ENCODE results near the gene JUNB.

JUNB gene

GRCh38 chr19:12791345-12792050 is at the start of gene JUNB:
Gene JUNB (plus strand): TSS chr19:12791486. CDS start chr19:12791772, 286 bp downstream.
- no peak for DNase-seq

DNA sequence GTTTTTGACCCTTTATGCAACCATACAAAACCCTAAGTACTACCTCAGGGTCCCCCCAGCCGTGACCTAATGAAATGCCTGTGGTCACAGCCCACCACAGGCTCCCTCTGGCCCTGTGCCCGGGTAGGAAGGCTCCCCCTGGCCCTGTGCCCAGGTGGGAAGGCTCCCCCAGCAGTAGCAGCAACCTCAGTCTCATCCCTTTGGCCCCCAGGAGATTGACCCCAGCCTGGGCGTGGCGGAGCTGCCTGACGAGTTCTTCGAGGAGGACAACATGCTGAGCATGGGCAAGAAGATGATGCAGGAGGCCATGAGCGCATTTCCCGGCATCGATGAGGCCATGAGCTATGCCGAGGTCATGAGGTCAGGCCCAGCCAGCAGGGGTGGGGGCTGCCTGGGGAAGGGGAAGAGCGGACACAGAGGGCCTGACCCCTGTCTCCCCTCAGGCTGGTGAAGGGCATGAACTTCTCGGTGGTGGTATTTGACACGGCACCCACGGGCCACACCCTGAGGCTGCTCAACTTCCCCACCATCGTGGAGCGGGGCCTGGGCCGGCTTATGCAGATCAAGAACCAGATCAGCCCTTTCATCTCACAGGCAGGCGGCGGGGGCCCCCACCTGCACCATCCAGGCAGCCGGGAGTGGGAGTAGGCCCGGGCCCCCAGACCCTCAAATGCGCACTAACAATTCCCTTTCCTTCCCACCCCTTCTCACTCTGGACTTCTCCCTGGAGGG is 46.0 kb upstream of the JUNB start:
- no peak for DNase-seq

DNA sequence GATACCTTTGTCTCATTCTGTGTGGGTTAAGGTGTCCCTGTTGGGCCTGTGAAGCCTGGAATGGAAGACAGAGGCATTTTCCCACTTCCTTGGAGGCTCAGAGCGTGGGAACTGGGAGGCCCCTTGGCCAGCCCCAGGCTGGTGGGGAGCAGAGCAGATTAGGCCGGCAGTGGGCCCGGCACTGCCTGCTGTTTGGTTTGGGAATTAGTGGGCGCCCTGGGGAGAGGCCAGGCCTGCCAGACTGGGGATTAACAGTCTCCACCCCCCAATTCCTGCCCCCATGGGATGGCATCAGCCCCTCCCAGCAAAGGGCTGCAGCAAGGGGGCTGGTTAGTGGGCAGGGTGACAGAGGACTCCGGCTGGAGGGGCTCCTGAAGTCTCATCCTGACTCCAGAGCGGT is 42.8 kb upstream of the JUNB start:
- DNase-seq: no peak

GRCh38 chr19:12749938-12750521 is 41.3 kb upstream of the JUNB start:
- no peak for DNase-seq

DNA sequence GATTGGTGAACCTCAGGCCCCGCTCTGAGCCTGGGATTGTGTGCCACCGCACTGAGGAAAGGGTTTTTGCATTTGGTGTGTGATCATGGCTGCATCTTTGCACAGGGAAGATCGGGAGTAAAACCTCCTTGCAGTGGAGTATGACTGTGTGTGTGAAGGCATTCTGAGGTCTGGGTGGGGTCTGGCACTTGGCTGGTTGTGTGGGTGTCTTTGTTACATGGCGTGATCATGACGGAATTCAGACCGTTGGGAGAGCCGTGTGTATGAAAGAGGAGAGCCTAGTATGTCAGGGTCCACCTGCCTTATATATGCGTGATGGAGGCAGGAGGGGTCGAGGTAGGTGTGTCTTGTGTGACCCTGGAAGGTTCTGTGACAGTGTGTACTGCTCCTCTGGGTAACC is 40.4 kb upstream of the JUNB start:
- DNase-seq: no peak

DNA sequence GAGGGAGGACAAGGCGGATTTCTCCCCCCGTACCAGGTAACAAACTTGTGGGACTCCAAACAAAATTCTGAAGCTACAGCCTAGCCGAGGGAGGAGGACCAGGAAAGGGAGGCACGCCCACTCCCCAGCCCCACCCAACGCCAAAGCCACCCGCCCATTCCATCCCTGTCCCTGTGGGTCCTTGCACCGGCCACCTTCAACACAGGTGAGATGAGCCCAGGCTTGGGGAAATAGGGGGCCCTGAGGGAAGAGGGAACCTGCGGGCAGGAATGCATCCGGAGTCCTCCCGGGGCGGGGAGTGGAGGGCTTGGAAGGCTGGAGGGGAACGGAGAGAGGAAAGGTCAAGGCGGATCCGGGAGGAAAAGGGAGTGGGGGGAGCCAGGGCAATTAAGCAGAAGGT is 39.7 kb upstream of the JUNB start, which contains the start of gene BEST2:
Gene BEST2 (plus strand): TSS at position 157 of the 400 bp plus-strand sequence. CDS start 802 bp downstream, outside the sequence.
- no peak for DNase-seq

DNA sequence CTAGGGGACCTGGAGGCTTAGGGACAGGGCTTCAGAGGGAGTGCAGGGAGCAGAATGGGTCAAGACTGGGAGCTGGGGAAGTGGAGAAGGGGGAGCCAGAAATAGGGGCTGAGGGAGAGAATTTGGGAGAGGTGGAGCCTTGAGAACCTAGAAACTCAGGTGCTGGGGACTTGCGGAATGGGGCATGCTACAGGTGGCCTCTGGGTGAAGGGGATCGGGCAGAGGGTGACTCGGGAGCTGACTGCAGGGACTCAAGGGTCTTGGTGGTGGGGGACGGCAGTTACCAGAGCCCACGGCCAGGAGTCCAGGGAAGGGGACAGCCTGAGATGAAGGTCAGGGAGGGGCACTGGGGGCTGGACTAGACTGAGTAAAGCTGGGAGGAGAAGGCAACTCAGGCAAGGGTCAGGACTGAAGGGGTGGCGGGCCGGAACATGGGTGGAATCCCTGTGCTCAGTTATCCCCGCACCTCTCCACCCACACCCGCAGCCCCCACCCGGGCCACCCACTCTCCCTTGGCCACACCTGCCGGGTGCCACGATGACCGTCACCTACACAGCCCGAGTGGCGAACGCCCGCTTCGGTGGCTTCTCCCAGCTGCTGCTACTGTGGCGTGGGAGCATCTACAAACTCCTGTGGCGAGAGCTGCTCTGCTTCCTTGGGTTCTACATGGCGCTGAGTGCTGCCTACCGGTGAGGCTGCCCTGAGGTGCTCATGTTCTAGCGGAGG is 39.1 kb upstream of the JUNB start:
- no peak for DNase-seq

- DNase-seq: no peak
Observed at GRCh38 chr19:12754465-12755196, 36.7 kb upstream of the JUNB start.

- no peak for DNase-seq
Observed at GRCh38 chr19:12756150-12756883, 35.0 kb upstream of the JUNB start.

DNA sequence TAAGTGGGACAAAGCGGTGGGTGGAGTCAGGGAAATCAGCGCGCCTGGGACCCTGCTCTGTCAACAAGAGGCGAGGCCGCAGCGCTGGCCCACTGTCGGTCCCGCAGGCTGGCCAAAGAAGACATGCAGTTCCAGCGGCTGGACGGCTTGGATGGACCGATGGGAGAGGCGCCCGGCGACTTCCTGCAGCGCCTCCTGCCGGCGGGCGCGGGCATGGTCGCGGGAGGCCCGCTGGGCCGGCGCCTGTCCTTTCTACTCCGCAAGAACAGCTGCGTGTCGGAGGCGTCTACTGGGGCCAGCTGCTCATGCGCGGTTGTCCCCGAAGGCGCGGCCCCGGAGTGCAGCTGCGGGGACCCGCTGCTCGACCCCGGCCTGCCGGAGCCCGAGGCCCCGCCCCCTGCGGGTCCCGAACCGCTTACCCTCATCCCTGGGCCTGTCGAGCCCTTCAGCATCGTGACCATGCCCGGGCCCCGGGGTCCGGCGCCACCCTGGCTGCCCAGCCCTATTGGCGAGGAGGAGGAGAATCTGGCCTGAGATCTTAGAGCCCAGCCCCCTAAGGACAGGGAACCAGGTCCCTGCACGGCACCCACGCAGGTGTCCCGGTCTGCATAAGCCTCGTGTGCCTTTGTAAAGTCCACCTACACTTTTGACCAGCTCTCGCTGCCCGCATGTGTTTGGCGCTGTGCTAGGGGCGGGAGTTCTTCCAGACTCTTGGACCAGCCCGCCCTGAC is 33.6 kb upstream of the JUNB start:
- DNase-seq: no peak

- DNase-seq: no peak
Observed at GRCh38 chr19:12759686-12760085, 31.6 kb upstream of the JUNB start.

DNA sequence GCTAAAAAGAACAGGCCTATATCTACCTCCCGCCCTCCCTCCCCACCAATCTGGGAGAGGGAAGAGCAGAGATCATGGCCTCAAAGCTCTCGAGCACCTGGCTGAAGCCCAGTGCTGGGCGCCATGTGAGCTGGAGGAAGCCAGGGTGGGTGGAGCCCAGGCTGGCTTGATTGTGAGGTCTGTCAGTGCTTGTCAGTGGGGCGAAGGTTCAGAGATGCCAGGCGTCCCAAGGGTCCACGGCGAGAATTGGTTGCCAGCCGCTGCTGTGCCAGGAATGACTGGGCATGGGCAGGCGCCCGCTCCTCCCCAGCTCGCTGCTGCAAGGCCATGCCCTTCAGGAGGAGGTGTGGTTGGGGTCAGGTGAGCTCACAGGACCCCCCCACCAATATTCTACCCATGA is 28.2 kb upstream of the JUNB start:
- DNase-seq: no peak

- no peak for DNase-seq
Observed at GRCh38 chr19:12764698-12765097, 26.6 kb upstream of the JUNB start.

GRCh38 chr19:12766051-12766521 is 25.2 kb upstream of the JUNB start:
- DNase-seq: no peak

DNA sequence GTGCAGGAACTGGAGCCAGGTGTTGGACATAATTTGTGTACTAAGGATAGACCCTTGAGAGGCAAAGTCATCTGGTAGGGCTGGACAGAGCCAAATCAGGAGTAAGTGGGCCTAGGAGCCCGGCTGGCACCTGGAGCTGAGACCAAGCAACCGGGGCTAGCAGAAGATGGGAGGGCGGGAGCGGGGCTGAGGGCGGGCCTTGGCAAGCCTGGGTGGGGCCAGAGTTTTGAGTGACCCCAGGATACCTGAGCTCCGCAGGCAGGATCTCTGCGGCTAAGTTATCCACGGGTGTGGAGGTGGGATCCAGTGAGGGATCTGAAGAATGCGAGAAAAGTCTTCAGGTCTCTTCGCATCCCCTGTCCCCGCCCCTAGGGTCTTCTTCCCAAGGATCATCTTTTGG is 24.1 kb upstream of the JUNB start:
- no peak for DNase-seq

DNA sequence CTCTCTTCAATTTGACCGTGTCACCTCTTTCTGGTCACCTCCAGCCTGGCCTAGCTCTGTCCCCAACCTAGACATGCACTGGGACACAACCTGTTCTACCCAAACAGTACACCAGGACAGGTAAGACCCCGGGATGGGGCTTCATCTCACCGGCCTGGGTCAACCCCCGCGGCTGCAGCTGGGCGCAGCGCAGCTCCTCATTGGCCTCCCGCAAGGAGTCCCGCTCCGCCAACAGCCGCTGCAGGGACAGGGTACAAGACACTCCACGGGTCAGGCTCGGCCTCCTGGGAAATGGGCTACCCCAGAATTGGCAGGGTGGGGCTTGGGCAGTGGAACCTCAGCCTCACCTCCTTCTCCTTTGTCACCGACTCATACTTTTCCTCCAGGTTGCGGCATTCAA is 23.6 kb upstream of the JUNB start:
- DNase-seq: no peak

GRCh38 chr19:12769689-12770088 is 21.6 kb upstream of the JUNB start:
- no peak for DNase-seq

- DNase-seq: no peak
Observed at GRCh38 chr19:12770922-12771321, 20.4 kb upstream of the JUNB start.

DNA sequence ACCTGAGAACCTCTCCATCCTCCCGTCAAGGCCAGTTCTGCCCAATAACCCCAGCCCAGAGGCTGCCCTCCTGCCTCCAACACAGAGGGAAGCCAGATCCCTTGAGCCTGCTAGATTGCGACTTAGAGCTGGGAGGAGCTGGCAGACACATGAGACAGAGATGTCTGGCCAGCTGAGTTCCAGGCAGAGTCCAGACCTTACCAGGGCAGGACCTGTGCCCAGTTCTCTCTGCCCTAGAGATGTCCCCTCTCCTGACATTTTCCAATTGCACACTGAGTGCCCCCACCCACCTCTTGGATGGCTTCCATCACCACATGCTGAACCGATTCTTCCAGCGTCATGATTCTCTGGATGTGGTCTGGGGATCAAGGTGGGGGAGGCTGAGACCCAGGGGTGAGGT is 19.0 kb upstream of the JUNB start:
- no peak for DNase-seq

DNA sequence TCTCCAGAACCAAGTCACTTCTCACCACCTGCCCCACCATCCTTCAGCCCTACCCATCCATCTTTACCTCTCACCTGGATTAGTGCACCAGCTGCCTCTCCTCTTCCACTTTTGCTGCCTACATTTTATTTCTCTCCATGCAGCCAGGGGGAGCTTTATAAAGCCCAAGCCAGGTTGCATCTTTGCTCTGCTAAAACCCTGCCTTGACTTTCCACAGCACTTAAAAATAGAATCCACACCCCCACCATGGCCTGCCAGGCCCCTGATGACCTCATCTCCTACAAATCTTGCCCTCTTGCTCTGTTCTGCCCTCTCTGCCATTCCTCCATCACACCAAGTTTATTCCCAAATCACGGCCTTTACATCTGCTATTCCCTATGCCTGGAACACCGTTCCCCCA is 17.7 kb upstream of the JUNB start:
- no peak for DNase-seq
